Progenitor cell of endocrine pancreas (in vitro differentiated cells): Measurements from ENCODE around the gene NUDT4. TPM values are rescaled to one million over a fixed set of nuclear protein-coding genes. Genes with fewer than 3 reads are reported as not detected.
A peak's percentile ranks its signal among the peaks of the same experiment; 100 is the strongest.

Experiments
- DNase-seq: peaks from one replicate; pipeline ENCODE4 v3.0.0; 2021; ENCODE audit warnings: low spot score; ENCODE audit not compliant: unreplicated experiment
- H3K27ac Mint-ChIP-seq: 2 replicates; pipeline ENCODE4 v1.8.0; 2021; ENCODE audit warnings: mild to moderate bottlenecking, moderate library complexity, mixed read lengths
- H3K27me3 Mint-ChIP-seq: 2 replicates; pipeline ENCODE4 v1.8.0; 2021; ENCODE audit warnings: mixed read lengths
- H3K36me3 Mint-ChIP-seq: 2 replicates; pipeline ENCODE4 v1.8.0; 2022; ENCODE audit warnings: mixed read lengths; ENCODE audit not compliant: insufficient read depth
- H3K4me1 Mint-ChIP-seq: 2 replicates; pipeline ENCODE4 v1.8.0; 2021; ENCODE audit warnings: low read depth, mixed read lengths
- H3K4me3 Mint-ChIP-seq: 2 replicates; pipeline ENCODE4 v1.8.0; 2021; ENCODE audit warnings: low read depth, mild to moderate bottlenecking, moderate library complexity, mixed read lengths
- H3K9me3 Mint-ChIP-seq: 2 replicates; pipeline ENCODE4 v1.8.0; 2021; ENCODE audit warnings: low read depth, mixed read lengths
- total RNA-seq: library from RNA; stranded (reverse); gene quantifications from 2 replicates; pipeline ENCODE4 v1.2.1, GENCODE V29; 2021
- TF ChIP-seq, protein P1 (sequence below): fragments of 200-600 bp; sonication (generic); IDR thresholded peaks from one replicate; pipeline ENCODE4 v1.5.0; 2021; ENCODE audit warnings: antibody characterized with exemption, mild to moderate bottlenecking; ENCODE audit not compliant: unreplicated experiment

The NUDT4 gene
- total RNA-seq, 1 donor from 2014 or later: 66.3 TPM

DNA sequence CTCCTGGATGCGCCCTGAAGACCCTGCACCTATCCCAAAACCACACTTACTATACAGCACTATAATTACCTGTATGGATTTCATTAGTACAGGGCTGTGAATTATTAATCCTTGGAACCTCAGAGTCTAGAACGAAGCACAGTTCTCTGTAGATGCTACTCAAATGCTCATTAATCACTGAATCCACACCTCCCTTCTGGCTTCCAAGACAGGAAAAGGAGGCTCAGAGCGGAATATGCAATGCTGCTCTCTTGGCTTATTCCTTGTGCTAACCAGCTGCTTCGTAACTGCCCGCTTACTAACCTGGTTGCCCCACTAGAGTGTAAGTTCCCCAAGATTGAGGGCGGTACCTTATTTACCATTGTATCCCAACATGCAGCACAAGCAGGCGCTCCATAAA is 39.1 kb upstream of the NUDT4 start:
- Mint-ChIP-seq H3K27ac (no peak overlapping the region), H3K9me3 (no peaks in the 10 kb centered on the region), H3K27me3 (no peaks in the 10 kb centered on the region), H3K4me1 (peaks cover 8% of the 10 kb centered on the region), H3K4me3 (no peak overlapping the region), H3K36me3 (no peaks in the 10 kb centered on the region)
- DNase-seq: no peak
- TF ChIP-seq, protein P1, sequence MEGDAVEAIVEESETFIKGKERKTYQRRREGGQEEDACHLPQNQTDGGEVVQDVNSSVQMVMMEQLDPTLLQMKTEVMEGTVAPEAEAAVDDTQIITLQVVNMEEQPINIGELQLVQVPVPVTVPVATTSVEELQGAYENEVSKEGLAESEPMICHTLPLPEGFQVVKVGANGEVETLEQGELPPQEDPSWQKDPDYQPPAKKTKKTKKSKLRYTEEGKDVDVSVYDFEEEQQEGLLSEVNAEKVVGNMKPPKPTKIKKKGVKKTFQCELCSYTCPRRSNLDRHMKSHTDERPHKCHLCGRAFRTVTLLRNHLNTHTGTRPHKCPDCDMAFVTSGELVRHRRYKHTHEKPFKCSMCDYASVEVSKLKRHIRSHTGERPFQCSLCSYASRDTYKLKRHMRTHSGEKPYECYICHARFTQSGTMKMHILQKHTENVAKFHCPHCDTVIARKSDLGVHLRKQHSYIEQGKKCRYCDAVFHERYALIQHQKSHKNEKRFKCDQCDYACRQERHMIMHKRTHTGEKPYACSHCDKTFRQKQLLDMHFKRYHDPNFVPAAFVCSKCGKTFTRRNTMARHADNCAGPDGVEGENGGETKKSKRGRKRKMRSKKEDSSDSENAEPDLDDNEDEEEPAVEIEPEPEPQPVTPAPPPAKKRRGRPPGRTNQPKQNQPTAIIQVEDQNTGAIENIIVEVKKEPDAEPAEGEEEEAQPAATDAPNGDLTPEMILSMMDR: no peak

DNA sequence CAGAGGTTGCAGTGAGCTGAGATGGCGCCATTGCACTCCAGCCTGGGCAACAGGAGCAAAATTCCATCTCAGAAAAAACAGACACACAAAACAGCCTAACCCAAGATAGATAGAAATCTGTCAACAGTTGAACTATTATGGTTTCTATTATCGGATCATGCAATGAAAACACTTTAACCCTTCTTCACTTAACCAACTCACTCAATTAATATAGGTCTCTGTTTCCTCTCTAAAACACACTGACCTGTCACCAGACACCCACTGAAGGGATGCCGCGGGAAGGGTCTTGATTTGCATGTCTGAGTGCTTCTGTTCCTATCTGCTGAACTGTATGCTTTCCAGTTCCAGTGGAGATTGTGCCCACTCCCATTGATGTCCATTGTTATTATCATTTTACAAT is 38.0 kb upstream of the NUDT4 start:
- TF ChIP-seq, protein P1: no peak
- no peak overlapping the region for H3K27ac Mint-ChIP-seq
- no peaks in the 10 kb centered on the region for H3K9me3 Mint-ChIP-seq
- no peaks in the 10 kb centered on the region for H3K27me3 Mint-ChIP-seq
- H3K4me1 Mint-ChIP-seq: peaks cover 8% of the 10 kb centered on the region
- DNase-seq: no peak
- no peak overlapping the region for H3K4me3 Mint-ChIP-seq
- H3K36me3 Mint-ChIP-seq: no peaks in the 10 kb centered on the region

DNA sequence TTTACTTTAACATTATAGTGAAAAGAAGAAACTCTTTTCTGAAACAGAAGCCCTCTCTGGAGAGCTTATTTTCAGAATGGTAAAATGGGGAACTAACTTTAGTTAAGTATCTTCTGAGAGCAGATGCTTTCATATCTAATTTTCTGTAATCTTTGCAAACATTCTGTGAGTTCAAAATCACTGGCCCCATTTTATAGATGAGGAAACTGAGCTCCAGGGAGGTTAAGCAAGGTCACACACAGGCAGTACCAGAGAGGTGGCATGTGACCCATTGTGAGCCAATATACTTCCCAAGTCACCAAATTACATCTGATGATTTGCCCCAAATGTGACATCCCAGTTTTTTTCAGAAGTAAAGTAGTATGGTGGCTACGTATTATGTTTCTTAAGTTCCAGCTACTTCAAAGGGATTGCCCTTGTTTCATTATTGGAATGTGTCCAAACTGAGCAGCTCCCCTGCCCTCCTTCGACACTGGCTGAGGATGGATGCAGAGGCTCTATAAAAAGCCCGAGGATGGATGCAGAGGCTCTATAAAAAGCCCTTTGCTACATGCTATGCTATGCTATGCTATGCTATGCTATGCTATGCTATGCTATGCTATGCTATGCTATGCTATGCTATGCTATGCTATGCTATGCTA is 36.2 kb upstream of the NUDT4 start:
- Mint-ChIP-seq H3K9me3 (no peaks in the 10 kb centered on the region), H3K4me1 (peaks cover 2% of the 10 kb centered on the region), H3K27me3 (no peaks in the 10 kb centered on the region), H3K27ac (no peak overlapping the region), H3K36me3 (no peaks in the 10 kb centered on the region), H3K4me3 (no peak overlapping the region)
- TF ChIP-seq, protein P1: no peak
- DNase-seq: no peak

DNA sequence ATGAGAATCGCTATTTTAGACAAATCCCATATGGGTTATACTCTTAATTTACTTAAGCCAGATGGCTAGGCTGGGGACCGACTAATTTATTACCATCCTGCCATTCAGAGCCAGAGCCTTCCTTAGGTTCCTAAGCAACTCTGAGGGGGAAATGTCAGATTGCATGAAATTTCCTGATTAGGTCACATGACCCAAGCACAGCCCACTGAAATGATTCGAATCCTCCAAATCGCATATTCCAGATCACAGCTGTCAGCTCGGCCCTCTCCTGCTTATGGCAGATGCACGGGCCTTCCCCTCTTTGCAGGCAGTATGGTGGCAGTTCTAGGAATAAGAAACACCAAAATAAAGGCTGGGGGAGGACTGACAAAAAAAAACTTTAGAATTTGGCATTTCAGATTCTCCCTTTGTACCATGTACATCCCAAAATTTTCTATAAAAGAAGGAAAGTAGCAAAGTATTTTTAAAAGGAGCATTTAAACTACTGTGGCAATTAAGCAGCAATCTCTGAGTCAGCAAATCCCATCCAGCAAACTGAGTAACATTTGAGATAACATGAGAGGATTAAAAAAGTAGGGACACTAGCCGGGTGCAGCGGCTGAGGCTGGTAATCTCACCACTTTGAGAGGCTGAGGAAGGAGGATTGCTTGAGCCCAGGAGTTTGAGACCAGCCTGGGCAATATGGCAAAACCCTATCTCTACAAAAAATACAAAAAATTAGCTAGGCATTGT is 30.5 kb upstream of the NUDT4 start:
- TF ChIP-seq, protein P1: no peak
- H3K4me3 Mint-ChIP-seq: no peak overlapping the region
- no peak for DNase-seq
- H3K4me1 Mint-ChIP-seq: no peaks in the 10 kb centered on the region
- peak overlapping the region; percentile 83 for H3K27ac Mint-ChIP-seq
- H3K36me3 Mint-ChIP-seq: no peaks in the 10 kb centered on the region
- H3K27me3 Mint-ChIP-seq: no peaks in the 10 kb centered on the region
- H3K9me3 Mint-ChIP-seq: no peaks in the 10 kb centered on the region

DNA sequence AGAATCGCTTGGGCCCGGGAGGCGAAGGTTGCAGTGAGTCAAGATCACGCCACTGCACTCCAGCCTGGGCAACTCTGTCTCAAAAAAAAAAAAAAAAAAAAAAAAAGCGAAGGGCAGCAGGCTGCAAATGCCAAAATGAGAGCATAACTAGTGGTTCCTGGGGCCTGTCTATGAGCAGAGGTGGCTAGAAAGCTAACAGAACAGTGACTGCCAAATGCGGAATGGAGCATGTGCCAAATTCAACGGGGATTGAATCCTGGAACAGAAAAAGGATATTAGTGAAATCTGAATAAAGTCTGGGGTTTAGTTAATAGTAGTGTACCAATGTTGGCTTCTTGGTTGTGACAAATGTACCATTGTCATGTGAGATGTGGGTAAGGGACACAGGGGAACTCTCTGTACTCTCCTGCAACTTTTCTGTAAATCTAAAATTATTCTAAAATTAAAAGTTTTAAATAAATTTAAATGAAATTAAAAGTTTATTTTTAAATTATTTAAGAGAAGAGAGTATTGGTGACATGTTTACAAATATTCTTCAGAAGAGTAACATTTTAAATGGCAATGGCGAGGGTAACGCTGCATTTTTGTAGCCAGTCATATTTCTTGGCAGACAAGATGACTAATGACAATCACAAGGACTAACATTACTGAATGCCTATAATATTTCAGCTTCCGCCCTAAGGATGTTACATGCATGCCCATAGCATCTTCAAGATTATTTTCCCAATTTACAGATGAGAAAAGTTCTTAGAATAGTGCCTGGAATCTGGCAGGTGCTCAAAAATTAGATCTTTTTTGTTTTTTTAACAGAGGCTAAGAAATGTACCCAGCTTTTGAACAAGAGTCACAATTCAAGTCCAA is 28.9 kb upstream of the NUDT4 start:
- Mint-ChIP-seq H3K9me3 (no peaks in the 10 kb centered on the region), H3K27ac (no peak overlapping the region), H3K4me3 (no peak overlapping the region), H3K27me3 (no peaks in the 10 kb centered on the region), H3K36me3 (no peaks in the 10 kb centered on the region), H3K4me1 (no peaks in the 10 kb centered on the region)
- TF ChIP-seq, protein P1: no peak
- DNase-seq: no peak
